HG02642 (cell line): ENCODE data around the gene RNF157.

Source experiments
- ATAC-seq: cut with Tn5 transposase; IDR thresholded peaks from one replicate; pipeline ENCODE4 v1.9.1; 2021; ENCODE audit warnings: mild to moderate bottlenecking; ENCODE audit not compliant: unreplicated experiment, poor library complexity

Gene RNF157

DNA sequence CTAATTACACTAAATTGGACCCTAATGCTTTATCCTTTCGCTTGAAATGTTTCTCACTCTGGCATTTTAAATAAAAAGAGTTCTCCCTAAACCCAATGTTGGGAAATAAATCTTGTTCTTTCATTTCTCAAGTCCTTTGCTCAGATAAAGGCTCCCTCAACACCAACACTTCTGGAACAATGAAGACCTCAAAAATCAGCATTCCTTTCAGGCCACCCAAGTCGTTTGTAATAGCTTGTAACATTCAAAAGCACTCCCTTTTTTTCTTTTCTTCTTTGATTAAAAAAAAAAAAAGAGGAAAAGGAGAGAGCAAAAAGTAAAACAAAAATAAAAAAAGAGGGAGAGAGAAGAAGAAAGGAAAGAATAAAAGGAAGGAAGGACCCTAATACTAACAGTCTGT is 76.0 kb downstream of the RNF157 start:
- ATAC-seq = no peak

DNA sequence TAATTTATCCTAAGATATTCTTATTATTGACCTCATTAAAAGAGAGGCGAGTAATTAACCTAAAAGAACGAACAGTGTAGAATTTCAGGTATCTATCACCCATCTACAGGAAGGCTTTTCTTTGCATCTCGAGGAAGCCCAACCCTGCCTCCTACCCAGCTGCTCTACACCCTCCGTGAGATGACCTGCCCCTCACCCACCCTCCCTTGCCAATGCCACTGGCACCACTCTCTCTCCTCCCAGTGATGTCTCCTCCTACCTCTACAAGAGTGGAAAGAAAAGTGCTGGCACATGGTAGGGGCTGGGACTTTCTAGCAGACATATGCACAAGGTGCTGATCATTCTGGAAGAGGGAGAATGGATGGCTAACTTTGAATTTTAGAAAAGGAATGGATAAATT is 76.4 kb downstream of the RNF157 start:
- no peak for ATAC-seq

DNA sequence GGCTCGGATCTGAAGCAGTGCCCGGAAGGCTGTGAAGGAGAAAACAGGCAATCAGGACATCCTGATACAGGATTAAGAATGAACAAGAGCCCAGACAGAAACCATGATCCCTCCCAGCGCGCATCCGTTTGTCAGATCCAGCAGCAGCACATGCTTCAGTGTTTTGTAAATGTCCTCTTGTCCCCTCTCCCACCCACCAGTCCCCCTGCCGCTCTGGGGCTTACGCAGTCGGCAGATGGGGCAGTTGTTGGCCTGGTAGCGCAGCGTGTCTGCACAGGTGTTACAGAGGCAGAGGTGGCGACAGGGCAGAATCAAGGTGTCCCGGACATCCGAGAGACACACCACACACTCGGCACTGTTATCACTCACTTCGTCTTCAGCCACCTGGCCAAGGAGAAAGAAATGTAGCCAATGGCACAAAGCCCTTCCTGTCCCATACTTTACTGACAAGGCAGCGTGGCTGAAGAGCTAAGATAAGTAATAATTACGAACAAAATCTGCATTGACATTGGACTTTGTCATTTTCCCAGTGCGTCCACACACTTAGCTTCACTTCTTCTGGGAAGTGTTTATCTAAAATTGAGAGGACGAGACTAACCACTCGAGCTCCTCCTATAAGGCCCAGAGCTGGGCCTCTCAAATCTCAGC is 78.5 kb downstream of the RNF157 start:
- no peak for ATAC-seq

DNA sequence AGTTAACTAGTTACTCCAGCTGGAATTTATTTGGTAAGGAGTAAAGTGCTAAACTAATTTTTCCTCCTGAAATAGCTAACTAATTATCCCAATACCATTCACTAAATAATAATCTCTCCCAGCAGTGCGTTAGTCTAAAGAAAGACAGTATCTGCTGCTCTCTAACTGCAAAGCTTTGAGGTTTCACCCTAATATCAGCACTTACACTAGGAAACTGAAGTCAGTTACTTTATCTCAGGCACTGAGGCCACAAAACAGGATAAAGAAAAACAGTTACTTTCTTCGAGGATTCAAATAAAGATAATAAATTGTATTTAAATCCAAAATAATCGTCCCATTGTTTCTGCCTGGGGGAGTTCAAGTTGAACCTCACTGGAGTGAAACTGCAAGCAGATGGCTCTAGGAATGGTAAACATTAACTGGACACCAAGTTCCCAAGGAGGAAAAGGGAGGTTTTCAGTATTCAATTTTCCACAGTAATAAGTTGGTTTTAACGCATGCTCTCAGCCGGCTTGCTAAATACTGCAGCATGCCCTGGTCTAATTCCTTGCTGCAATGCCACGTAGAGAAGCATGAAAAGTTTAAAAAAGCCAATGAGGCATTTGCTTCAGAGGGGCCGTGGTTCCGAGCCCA is 79.3 kb downstream of the RNF157 start:
- ATAC-seq = no peak

DNA sequence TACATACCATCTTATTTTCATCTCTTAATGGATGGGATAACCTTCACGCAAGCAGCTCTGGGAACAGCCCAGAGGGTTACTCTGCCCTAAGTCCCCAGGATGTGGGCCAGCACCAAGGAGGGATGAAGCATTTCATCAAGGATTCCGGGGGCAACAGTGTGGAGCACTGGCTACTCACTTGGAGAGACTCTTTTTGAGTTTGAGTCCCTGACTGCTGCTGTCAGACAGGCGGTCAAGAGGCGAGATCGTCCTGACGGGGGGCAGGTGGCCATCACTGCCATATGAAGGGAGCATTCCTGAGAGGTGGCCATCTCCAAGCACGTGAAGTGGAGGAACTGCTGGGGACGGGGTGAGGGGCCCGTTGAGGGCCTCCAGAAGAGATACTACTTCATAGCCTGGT is 81.1 kb downstream of the RNF157 start:
- ATAC-seq = no peak

DNA sequence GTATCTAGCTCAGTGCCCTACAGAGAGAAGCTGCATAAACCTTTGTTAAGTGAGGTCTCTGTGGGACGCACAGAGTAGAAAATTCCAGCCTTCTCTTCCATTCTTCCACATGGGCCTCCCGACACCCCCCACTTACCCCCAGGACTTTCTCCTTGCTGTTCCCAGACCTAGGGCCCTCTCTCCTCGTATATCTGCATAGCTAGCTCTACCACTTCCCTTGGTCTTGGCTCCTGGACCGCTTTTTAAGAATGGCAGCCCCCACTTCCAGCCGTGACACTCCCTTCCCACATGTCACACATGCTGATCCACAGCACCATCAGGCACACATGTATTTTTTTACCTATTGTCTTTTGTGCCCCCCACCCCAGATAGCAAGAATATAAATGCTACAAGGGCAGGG is 82.5 kb downstream of the RNF157 start:
- no peak for ATAC-seq

DNA sequence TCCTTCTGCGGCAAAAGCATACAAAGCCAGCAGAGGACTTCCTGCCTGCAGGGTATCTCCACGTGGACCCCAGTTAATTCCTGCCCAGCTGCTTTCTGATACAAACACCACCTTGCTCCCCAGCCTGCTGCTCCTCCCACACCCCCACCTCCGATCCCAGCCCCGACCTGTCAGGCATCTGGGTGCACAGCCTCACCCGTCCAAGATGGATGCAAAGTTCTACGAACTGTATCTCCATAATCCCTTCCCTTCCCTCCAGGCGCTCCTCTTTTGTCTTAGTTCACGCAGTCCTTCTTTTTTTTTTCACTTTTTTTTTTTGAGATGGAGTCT is 83.7 kb downstream of the RNF157 start:
- ATAC-seq = no peak

DNA sequence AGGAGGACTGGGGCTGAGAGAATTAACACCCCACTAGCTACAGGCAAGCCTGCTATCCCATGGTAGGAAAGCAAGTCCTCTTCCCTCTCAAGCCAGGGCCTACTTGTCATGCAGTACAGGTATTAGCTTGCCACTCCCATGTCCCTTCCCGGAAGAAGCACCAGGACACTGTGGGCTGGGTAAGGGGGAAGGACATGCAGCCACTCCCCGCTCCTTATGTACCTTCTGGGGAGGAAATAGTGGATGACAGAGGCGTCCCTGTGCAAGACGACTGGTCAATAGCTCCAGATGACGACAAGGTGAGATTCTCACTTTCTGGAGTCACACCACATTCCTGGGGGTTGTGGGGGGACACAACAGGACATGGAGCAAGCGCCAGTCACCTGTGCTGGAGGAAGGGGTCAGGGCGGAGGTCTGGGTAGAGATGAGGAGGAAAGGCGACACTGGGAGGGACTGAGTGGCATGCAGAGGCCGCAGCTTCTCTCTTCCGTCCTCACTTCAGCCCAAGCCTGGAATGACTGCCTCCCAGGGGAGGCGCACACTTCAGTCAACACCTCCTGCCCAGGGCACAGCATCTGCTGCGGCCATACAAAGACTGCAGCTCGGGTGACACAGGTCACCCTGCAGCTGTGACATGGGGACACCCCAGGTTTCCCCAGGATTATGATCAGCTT is 84.2 kb downstream of the RNF157 start:
- ATAC-seq = no peak

DNA sequence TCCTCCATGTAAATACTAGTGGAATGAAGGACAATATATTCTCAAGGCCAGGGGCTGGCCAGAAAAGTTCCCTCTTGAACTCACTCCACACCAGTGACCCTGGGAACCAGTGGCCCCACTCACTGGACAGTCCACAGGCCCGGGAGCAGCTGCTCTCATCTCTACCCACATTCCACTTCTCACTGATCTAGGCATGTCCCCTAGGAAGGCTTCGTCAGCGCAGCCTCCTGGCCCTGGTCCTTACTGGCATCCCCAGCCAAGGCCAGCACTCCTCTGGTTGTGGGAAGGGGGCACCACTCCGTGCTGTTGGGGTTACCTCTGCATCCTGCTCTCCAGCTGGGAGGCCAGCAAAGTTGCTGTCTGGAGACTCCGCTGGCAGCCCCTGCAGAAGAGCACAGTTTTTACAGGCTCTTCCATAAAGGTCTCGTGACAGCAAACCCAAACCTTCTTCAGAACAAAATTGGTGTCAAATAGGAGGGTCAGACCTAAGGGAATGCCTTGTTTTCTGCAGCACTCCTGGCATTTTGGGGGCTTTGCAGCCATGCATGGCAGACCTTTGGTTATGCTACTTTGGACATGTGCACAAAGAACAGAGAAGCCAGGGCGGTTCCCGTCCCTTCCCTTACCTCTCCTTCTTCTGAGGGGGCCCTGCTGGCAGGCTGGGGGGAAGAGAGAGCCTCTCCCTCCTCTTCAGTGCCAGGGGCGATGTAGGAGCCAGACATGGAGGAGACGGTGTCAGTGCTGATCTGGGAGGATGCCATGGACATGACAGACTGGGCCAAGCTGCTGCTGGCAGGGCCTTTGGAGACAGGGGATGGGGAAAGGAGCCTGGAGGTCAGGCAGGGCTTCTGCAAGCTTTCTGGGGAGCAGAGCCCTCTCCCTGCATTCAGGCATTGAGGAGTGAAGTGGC is 85.1 kb downstream of the RNF157 start:
- no peak for ATAC-seq

DNA sequence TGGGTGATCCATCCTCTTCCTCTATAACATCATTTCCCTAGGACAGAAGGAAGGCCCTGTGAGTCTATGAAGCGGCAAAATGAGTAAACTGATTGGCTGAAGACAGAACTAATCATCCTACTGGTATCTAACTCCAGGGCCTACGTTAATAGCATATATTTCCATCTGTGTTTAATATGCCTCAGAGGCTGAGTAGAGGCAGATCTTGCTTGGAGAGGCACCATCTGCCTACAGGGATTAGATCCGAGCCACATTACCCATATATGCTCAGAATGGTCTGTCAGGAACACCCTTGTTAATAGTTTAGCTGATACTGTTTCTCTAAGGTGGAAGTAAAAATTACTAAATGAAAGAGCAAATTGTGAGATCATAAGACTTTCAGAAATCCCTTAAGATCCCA is 86.0 kb downstream of the RNF157 start:
- no peak for ATAC-seq

DNA sequence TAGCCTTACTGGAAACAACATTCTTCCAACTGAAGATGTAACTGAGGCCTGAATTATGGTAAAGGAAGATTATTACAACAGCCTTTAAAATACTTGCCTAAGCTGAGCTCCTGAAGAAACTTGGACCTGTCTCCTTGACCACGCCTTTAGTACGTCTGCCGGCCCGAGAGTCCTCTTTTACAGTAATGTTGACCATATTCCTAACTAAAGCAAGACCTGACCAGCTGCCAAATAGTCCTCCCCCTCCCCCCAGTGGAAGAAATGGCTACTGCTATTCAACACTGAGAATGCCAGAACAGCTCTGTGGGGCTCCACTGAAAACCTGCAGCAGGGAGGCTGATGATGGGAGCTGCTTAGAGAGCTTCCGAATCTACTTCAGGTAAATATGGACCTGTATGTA is 86.7 kb downstream of the RNF157 start:
- no peak for ATAC-seq

DNA sequence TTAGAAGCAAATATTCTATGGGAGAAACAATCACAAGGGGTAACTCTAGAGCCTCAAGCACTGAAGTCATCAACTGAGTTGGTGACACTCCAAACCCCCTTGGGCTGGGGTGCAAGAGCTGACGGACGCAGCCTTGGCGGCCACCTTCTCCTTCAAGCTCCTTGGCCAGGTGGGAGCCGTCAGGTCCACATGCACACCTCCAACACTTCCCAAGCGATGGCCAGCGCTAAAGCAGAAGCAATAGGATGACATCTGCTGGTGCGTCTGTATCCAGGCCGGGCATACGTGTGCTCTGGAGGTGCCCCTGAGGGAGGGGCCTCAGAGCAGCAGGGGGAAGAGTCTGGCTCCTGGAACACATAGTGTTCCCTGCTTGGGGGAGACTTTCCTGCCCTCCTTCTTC is 87.1 kb downstream of the RNF157 start:
- ATAC-seq = no peak

DNA sequence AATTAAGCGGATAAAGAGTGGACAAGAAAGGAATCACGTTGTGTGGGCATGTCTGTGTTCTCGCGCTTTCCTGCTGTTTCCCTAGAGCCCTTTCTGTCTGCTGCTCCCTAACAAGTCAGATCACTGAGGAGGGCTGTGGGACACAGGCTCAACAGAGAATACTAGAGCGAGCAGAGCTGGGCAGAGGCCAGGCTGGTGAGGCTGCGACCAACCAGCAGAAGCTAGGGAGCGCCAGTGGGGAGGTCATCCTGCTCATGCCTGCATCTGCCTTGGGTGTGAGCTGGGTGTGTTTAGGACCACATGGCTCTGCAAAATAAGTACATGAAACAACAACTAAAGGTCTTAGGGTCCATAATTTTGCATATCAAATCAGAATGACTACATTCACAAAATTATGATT is 87.7 kb downstream of the RNF157 start:
- ATAC-seq = no peak

DNA sequence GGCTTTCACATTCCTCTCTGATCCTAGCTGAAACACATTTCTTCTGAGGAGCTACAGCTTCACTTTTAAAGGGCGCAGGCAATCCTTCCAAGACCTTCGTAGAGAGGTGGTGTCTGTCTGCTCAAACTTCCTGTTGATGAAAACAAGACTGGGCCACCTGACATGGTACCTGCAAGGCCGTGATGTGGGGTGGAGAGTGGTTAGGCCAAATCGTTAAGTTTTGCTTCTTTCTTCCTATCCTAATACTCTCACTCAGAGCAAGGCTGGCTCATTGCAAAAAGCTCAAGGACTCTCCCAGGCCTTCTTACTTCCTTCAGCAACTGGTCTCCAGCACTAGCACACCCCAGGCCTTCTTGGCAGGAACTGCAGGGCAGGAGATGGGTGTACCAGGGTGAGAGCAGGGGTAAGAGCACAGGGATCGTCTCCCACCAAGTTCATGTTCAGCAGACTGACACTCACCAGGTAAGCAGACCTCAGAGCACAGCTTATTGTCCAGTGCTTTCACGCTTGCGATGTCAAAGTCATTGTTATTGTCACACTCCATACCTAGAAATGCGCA is 88.3 kb downstream of the RNF157 start:
- ATAC-seq = no peak

DNA sequence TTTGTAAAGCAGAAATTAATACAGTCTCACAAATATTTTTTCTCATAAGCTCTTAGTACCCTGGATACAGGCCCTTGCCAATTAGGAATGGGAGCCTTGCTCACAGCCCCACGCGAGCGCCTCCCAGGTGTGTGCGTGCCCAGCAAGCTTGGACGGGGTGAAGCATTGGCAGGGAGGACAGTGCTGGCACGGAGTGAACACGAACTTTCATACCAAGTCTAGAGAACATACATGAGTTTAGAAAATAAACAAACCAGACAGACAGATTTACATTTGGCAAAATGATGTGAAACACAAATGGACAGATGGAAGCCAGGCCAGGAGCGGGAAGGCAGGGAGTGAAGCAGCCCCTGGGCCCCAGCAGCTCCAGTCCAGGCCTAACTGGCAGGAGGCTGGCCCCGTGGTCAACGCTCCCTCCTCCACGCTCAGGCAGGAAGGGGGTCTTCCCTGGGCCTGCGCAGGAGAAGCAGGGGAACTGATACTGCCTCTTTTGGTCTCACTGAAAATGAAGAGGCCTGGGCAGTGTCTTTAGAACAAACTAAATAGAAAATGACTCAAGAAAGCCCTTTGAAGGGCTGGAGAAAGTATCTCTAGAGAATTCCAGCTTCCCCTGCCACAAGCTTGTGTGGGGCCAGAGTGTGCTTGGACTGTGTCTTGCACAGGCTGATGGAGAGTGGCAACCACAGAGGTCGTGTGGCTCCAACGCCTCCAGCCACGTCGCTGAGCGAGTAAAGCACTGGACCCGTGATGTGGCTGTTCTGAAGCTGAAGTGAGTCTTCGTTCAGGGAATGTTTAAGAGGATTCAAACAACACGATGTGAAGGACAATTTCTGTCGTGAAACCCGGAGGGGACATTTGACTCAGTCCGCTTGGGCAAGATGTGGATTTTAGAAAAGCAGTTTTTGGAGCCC is 89.3 kb downstream of the RNF157 start:
- ATAC-seq = no peak

DNA sequence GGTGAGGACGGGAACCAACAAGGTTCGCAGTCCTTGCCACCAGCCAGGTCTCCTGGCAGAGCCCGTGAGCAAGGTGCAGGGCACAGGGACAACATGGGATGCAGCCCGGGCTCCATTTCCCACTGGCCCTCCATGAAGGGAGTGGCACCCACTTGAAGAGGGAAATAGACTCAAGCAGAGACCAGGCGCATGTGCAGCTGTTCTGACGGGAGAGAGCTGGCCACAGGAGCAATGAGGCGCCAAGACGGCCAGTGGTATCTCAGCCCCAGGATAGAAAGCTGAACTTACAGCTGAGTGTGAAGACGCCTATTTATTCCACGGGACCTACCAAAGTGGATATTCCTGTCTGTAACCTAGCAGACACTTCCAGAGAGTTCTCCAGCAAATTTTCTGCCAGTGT is 91.1 kb downstream of the RNF157 start:
- no peak for ATAC-seq

DNA sequence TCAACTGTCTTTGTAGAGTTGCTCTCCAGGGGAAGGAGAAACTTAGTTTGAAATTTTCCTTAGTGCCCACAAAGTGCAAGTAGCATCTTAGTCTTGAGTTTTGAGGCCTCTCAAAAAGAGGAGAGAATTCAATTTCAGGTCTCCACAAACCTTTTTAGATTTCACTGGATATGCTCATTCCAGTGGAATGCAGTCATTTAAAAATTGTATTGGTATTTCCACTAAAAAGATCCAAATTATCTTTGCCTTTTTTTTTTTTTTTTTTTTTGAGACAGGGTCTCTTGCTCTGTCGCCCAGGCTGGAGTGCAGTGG is 92.3 kb downstream of the RNF157 start:
- ATAC-seq = no peak

DNA sequence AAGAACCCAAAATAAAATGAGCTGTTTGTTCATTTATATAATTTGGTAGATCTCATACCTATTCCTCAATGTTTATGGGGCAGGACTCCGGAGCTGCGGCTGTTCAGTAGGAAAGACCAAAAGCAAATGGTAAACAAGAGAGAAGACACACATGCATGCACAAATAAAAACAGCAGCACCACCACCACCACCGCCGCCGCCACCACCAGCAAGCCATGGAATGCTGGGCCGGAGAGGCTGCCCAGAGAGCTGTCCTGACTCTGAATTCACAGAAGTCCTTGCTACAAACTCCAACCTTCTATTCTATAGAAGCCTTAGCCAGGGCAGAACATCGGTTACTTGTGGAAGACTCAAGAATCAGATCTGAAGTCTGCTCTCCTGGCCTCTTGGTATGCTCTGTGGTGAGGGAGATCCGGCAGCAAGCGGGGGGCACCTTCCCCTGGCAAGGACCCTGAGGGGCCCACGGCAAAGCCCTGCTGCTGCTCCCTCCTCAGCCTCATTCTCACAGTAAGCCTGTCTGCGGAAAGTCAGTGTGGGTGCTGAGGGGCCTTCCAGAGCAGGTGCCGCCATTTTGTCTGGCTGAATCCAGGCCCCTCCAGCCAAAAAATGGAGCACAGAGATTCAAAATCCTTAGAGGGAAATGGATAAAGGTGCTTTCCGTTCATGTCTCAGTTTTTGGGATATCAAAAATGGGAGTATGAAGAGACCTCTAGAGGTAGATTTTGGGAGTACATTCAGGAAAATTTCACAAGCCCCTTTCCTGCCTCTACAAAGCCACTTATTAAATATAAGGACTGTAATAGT is 92.9 kb downstream of the RNF157 start:
- ATAC-seq = no peak
